Upper lobe of left lung (tissue), 4 donors: Measurements from ENCODE around the gene PDE4C.

ENCODE experiments used
- EP300 ChIP-seq, 4 donors: sonication (generic); formaldehyde crosslinking; IDR thresholded peaks; one replicate each; pipeline ENCODE4 v1.5.1; 2017; ENCODE audit warnings: antibody characterized with exemption in 4 of 4, control low read depth in 2 of 4
- POLR2A ChIP-seq, 4 donors: fragments of 450-650 bp; IDR thresholded peaks; one replicate each; pipeline ENCODE4 v1.5.1; 2016 to 2017; ENCODE audit warnings: antibody characterized with exemption in 4 of 4, mild to moderate bottlenecking in 2 of 4
- POLR2AphosphoS5 ChIP-seq, 2 donors: sonication (generic); formaldehyde crosslinking; IDR thresholded peaks; one replicate each; pipeline ENCODE4 v1.5.1; 2017; ENCODE audit warnings: antibody characterized with exemption in 2 of 2
- TF ChIP-seq, protein P1 (sequence below), 6 experiments: fragments of 450-650 bp in 4 of 6; fragments of 200-600 bp in 2 of 6; sonication (generic) in 2 of 6; IDR thresholded peaks; one replicate each; pipeline ENCODE4 v1.5.1; 2016 to 2019; ENCODE audit warnings: antibody characterized with exemption in 6 of 6

DNA sequence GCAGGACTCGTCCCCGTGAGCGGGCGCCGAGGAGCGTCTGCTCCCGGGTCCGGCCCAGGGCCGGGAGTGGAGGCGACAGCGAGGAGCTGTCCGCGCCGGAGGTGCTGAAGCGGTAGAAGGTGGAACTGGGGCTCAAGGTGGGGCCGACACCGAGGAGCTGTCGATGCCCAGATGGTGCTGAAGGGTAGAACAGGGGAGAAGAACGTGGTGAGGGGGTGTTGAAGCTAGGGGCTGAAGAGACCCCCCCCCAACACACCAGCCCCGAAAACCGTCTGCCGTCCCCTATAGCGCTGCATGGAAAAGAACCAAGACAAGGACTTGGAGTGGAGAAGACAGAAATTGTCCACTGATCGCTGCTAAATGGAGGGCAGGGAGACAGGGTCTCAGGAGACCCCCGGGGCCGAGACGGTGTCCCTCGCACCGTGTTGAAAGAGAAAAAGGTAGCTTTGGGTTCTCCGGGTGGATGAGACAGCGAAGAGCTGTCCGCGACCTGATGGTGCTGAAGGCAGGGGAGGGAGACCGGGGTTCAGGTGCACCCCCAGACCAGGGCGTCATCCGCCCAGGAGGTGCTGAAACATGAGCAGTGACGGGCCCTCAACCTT is 7.1 kb upstream of the PDE4C start:
- TF ChIP-seq, protein P1, sequence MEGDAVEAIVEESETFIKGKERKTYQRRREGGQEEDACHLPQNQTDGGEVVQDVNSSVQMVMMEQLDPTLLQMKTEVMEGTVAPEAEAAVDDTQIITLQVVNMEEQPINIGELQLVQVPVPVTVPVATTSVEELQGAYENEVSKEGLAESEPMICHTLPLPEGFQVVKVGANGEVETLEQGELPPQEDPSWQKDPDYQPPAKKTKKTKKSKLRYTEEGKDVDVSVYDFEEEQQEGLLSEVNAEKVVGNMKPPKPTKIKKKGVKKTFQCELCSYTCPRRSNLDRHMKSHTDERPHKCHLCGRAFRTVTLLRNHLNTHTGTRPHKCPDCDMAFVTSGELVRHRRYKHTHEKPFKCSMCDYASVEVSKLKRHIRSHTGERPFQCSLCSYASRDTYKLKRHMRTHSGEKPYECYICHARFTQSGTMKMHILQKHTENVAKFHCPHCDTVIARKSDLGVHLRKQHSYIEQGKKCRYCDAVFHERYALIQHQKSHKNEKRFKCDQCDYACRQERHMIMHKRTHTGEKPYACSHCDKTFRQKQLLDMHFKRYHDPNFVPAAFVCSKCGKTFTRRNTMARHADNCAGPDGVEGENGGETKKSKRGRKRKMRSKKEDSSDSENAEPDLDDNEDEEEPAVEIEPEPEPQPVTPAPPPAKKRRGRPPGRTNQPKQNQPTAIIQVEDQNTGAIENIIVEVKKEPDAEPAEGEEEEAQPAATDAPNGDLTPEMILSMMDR (IDR thresholded peaks at IDR 0.05): peak in 2 of 6 experiments; percentile 11 to 30
- TF ChIP-seq POLR2A (IDR thresholded peaks at IDR 0.05) (no peak), POLR2AphosphoS5 (IDR thresholded peaks at IDR 0.05) (no peak), EP300 (IDR thresholded peaks at IDR 0.05) (no peak)
